Duodenal mucosa (tissue), 2 donors: ENCODE measurements around the gene RCHY1.

Experiments
- H3K27ac ChIP-seq: one replicate; pipeline ENCODE4 v1.7.0; 2013; ENCODE audit warnings: low read depth, low read length
- H3K27me3 ChIP-seq, 2 donors: one replicate each; pipeline ENCODE4 v1.7.0; 2013; ENCODE audit warnings: low read length in 2 of 2, control low read depth in 1 of 2; ENCODE audit not compliant: insufficient read depth in 2 of 2, control insufficient read depth in 1 of 2
- H3K36me3 ChIP-seq, 2 donors: one replicate each; pipeline ENCODE4 v1.7.0; 2013; ENCODE audit warnings: low read length in 2 of 2, control low read depth in 1 of 2; ENCODE audit not compliant: insufficient read depth in 2 of 2, control insufficient read depth in 1 of 2
- H3K4me1 ChIP-seq, 2 donors: one replicate each; pipeline ENCODE4 v1.7.0; 2013; ENCODE audit warnings: low read length in 2 of 2, control low read depth in 1 of 2; ENCODE audit not compliant: insufficient read depth in 2 of 2, control insufficient read depth in 1 of 2
- H3K4me3 ChIP-seq, 2 donors: one replicate each; pipeline ENCODE4 v1.7.0; 2013; ENCODE audit warnings: low read length in 2 of 2, low read depth in 1 of 2
- H3K9ac ChIP-seq, 2 donors: one replicate each; pipeline ENCODE4 v1.7.0; 2013; ENCODE audit warnings: low read length in 2 of 2, low read depth in 1 of 2
- H3K9me3 ChIP-seq, 2 donors: one replicate each; pipeline ENCODE4 v1.7.0; 2013; ENCODE audit warnings: low read length in 2 of 2, control low read depth in 1 of 2; ENCODE audit not compliant: control insufficient read depth in 1 of 2

RCHY1 gene

DNA sequence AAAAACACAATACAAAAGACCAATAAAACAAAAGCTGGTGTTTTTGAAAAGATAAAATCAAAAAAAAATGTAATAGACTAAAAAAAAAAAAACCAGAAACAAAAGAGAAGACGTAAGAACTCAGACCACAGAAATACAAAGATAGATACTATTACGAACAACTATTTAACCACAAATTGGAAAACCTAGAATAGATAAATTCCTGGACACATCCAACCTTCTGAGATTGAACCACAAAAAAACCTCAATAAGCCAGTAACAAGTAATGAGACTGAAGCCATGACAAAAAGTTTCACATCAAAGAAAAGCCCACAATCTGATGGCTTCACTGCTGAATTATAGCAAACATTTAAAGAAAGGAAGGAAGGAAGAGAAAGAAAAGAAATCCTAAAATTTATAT, 16.2 kb downstream of the RCHY1 start:
- Histone ChIP-seq H3K36me3 (peaks cover 16 to 35% of the 10 kb centered on the region in 2 donors), H3K4me3 (no peak overlapping the region), H3K4me1 (no peaks in the 10 kb centered on the region), H3K9ac (no peak overlapping the region), H3K9me3 (peaks cover 0 to 4% of the 10 kb centered on the region in 2 donors), H3K27me3 (no peaks in the 10 kb centered on the region), H3K27ac (no peak overlapping the region)

DNA sequence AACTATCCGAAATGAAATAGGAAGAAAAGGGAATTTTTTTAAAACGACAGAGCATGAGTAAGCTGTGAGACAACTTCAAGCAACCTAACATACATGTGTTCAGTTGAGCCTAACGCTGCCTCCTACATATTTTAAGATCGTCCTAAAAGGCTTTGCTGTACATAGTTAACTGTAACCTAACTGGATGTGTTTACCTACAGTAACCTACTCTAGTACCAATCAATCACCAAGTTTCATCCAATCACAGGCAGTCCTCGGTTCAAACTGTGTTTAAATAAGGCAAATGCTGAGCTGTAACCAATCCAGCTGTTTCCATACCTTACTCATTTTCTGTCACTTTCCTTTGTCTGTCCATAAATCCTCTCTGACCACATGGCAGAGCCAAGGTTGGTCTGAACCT, 17.1 kb downstream of the RCHY1 start:
- Histone ChIP-seq H3K36me3 (peaks cover 12 to 35% of the 10 kb centered on the region in 2 donors), H3K27me3 (no peaks in the 10 kb centered on the region), H3K4me1 (no peaks in the 10 kb centered on the region), H3K9me3 (peaks cover 0 to 4% of the 10 kb centered on the region in 2 donors), H3K27ac (no peak overlapping the region), H3K4me3 (no peak overlapping the region), H3K9ac (no peak overlapping the region)

DNA sequence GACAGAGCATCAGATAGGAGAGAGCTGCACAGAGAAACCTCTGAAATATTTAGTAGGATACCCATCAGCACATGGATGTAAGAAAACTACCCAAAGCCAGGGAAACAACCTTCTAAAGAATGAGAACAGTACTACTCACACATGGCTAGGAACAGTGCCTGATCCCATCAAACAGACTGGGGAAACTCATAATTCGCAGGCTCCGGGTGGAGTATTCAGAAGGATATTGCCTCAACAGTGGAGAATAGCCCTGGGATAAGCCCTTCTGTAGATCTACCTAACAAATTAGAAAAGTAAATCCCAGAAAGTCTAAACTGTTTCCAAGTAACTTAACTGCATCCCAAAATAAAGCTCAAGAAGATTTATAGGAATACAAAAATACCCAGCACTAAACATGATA, 17.8 kb downstream of the RCHY1 start:
- Histone ChIP-seq H3K27ac (no peak overlapping the region), H3K9ac (no peak overlapping the region), H3K27me3 (no peaks in the 10 kb centered on the region), H3K36me3 (peaks cover 12 to 42% of the 10 kb centered on the region in 2 donors), H3K4me1 (no peaks in the 10 kb centered on the region), H3K4me3 (no peak overlapping the region), H3K9me3 (peaks cover 0 to 4% of the 10 kb centered on the region in 2 donors)

DNA sequence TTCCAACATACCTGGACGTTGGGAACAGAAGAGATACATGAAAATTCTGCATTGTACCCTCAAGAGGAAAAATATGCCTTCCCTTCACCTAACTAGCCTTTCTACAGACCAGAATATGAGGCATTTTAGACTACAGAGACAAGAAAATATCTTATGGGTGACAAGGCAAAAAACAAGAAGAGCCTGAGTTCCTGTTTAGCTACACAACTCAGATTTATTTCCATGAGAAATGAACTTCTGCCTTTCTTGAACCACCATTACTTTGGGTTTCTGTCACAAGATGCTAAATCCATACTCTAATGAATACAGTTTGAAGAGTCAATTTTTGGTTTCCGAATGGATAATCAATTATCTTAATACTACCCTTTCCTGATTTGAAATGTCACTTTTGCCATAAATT, 18.7 kb downstream of the RCHY1 start:
- no peaks in the 10 kb centered on the region for H3K27me3 ChIP-seq
- no peaks in the 10 kb centered on the region for H3K4me1 ChIP-seq
- H3K4me3 ChIP-seq, result no peak overlapping the region
- no peak overlapping the region for H3K27ac ChIP-seq
- no peak overlapping the region for H3K9ac ChIP-seq
- H3K9me3 ChIP-seq, result peaks cover 0 to 4% of the 10 kb centered on the region in 2 donors
- H3K36me3 ChIP-seq, result peaks cover 12 to 49% of the 10 kb centered on the region in 2 donors

DNA sequence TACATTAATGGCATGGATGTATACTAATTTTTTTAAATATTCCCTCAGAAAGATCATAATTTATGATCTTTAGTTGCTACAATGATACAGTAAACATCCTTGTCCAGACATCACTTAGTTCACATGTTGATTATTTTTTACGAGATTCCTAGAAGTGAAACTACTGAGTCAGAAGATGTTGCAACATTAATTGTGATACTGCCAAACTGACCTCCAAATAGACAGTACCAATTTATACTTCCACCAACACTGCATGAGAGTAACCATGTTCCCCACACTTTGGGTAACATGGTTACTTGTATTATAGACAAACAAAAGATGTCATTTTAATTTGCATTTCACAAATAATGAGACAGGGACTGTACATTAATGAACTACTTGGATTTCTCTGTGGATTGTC, 19.6 kb downstream of the RCHY1 start:
- H3K9me3 ChIP-seq, result peaks cover 0 to 4% of the 10 kb centered on the region in 2 donors
- H3K4me3 ChIP-seq, result no peak overlapping the region
- H3K36me3 ChIP-seq, result peaks cover 14 to 51% of the 10 kb centered on the region in 2 donors
- H3K9ac ChIP-seq, result no peak overlapping the region
- no peaks in the 10 kb centered on the region for H3K4me1 ChIP-seq
- H3K27ac ChIP-seq, result no peak overlapping the region
- no peaks in the 10 kb centered on the region for H3K27me3 ChIP-seq

DNA sequence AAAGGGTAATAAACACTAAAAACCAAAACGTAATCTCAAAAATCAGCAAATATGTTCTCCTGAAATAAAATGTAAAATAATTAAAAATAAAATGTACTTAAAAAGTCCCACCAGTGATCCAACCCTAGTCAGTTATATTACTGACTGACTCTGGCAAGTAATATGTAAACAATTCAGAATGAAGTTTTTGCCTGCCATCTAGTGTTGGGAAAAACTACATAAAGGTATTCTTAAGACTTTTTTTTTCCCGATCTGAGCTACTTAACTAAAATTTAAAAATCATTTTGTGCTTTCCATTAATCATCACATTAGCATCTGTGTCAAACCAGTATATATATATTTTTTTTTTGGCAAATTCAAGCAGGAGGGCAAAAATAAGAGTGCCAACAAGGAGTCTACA, 24.0 kb downstream of the RCHY1 start:
- H3K27me3 ChIP-seq, result no peaks in the 10 kb centered on the region
- no peaks in the 10 kb centered on the region for H3K9me3 ChIP-seq
- no peak overlapping the region for H3K27ac ChIP-seq
- no peaks in the 10 kb centered on the region for H3K4me1 ChIP-seq
- H3K4me3 ChIP-seq, result no peak overlapping the region
- no peak overlapping the region for H3K9ac ChIP-seq
- peaks cover 16 to 51% of the 10 kb centered on the region in 2 donors for H3K36me3 ChIP-seq

DNA sequence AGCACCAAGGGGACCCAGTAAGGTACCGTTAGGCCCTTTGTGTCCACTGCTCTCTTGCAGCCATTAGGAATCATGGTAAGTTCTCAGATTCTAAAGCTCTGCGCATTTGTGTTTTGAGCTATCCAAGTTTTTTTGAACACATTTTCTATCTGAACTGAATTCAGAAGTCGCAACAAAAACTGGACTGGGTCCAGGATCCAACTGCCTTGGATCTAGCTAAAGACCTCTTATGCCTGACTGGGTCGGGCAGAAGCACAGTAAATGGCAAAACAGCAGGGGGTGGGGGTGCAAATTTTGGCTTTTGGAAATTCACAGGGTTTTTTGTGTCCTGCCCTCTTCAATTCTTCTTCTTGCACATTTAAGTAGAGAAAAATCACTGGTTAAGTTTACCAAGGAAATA, 30.0 kb downstream of the RCHY1 start:
- Histone ChIP-seq H3K9ac (no peak overlapping the region), H3K27me3 (no peaks in the 10 kb centered on the region), H3K27ac (no peak overlapping the region), H3K4me1 (no peaks in the 10 kb centered on the region), H3K36me3 (peaks cover 28 to 45% of the 10 kb centered on the region in 2 donors), H3K4me3 (no peak overlapping the region), H3K9me3 (no peaks in the 10 kb centered on the region)

DNA sequence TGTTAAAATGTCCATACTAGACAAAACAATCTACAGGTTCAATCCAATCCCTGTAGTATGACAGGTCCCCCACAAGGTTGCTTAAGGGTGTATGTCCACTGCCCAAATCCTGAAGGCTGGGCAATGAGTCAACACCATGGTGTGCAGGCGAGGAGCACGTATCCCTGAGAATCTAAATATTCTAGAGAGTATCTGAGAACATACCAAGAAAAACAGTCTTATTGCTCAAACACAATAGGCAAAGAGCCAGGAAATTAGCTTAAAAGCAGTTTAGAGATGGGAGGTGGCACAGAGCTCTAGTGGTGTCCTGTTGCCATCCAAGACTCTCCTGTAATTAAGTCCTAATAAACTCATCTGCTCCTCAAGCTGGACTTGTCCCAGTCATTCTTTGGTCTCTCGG, 37.0 kb downstream of the RCHY1 start:
- Histone ChIP-seq H3K27ac (no peak overlapping the region), H3K36me3 (peaks cover 21 to 38% of the 10 kb centered on the region in 2 donors), H3K4me3 (no peak overlapping the region), H3K9ac (no peak overlapping the region), H3K4me1 (no peaks in the 10 kb centered on the region), H3K27me3 (no peaks in the 10 kb centered on the region), H3K9me3 (no peaks in the 10 kb centered on the region)

DNA sequence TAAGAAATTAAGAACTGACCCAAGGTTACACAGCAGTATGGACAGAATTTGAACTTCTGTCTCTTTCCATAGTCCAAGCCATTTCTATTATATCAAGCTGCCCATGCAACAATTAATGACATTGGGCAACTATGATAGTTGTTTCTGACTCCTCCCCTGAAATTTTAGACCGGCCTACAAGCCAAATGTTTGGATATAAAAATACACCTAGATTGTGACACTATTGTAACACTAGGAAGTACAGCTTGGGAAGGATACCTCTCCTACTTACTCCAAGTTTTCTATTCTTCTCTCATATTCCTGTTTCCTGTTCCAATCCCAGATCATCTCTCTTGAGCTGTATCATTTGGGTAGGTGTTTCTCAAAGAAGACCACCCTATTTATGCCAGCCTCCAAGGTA, 43.5 kb downstream of the RCHY1 start:
- no peaks in the 10 kb centered on the region for H3K27me3 ChIP-seq
- peaks cover 0 to 2% of the 10 kb centered on the region in 2 donors for H3K36me3 ChIP-seq
- no peaks in the 10 kb centered on the region for H3K4me1 ChIP-seq
- H3K9ac ChIP-seq, result no peak overlapping the region
- no peak overlapping the region for H3K4me3 ChIP-seq
- no peaks in the 10 kb centered on the region for H3K9me3 ChIP-seq
- no peak overlapping the region for H3K27ac ChIP-seq

DNA sequence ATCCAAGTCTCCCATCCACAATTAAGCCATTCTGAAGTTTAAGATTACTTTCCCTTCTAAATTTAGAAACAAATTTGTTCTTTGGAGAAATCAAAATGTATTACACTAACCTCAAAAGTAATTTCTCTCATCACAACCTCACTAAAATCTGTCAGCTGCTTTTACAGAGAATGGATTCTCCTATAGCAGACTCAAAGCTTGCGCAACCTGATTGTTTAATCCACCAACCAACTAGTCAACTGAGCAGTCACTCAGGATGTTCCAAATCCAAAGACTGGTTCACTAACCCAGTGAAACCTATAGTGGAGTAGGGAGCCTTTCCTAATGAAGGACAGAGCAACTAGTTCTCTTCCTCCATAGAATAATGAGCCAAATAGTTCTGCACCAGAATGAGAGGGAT, 44.3 kb downstream of the RCHY1 start:
- no peak overlapping the region for H3K27ac ChIP-seq
- no peaks in the 10 kb centered on the region for H3K27me3 ChIP-seq
- no peak overlapping the region for H3K4me3 ChIP-seq
- H3K9me3 ChIP-seq, result no peaks in the 10 kb centered on the region
- H3K9ac ChIP-seq, result no peak overlapping the region
- H3K36me3 ChIP-seq, result peaks cover 0 to 2% of the 10 kb centered on the region in 2 donors
- H3K4me1 ChIP-seq, result no peaks in the 10 kb centered on the region

DNA sequence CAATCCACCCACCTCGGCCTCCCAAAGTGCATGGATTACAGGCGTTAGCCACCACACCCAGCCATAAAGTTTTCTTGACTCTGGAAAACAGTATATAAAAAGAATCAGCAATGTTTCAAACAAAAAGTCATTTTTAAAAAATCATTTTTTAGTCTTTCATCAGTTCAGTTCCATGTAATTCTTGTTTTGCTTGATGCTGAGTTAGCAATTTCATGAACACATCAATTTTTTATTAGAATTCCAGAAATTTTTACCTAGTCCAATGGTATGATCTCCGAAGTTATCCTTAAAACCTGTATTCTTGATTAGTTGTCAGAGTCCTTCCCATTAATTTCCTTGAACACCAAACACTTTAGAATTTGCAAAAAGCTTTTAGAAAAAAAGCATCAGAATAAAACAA, 56.8 kb downstream of the RCHY1 start:
- no peaks in the 10 kb centered on the region for H3K36me3 ChIP-seq
- no peaks in the 10 kb centered on the region for H3K9me3 ChIP-seq
- H3K9ac ChIP-seq, result no peak overlapping the region
- no peaks in the 10 kb centered on the region for H3K27me3 ChIP-seq
- no peaks in the 10 kb centered on the region for H3K4me1 ChIP-seq
- H3K27ac ChIP-seq, result no peak overlapping the region
- no peak overlapping the region for H3K4me3 ChIP-seq
